Upper lobe of left lung (tissue), 6 donors: ENCODE data around the gene TSPAN5. TPM values are rescaled to one million over a fixed set of nuclear protein-coding genes. Genes with fewer than 3 reads are reported as not detected.

Experiments used
- ATAC-seq, 2 donors: fragments of 200-7000 bp; cut with Tn5 transposase; one replicate each; pipeline ENCODE4 v1.9.1; 2022; ENCODE audit warnings: mild to moderate bottlenecking in 2 of 2, moderate library complexity in 2 of 2; ENCODE audit not compliant: low FRiP score in 2 of 2
- DNase-seq, 2 donors: peaks; one replicate each; pipeline ENCODE4 v3.0.0-alpha.2; 2019 to 2020
- H3K27ac ChIP-seq, 4 donors: fragments of 200-600 bp; sonication (generic); one replicate each; pipeline ENCODE4 v1.5.1; 2016 to 2019
- H3K27me3 ChIP-seq, 4 donors: fragments of 200-600 bp; sonication (generic); one replicate each; pipeline ENCODE4 v1.5.1; 2017 to 2019
- H3K36me3 ChIP-seq, 4 donors: fragments of 200-600 bp; sonication (generic); one replicate each; pipeline ENCODE4 v1.5.1; 2016 to 2019
- H3K4me1 ChIP-seq, 4 donors: fragments of 200-600 bp; sonication (generic); one replicate each; pipeline ENCODE4 v1.5.1; 2018 to 2019
- H3K4me3 ChIP-seq, 4 donors: fragments of 200-600 bp; sonication (generic); one replicate each; pipeline ENCODE4 v1.5.1; 2017 to 2019; ENCODE audit warnings: mild to moderate bottlenecking in 2 of 4, moderate library complexity in 1 of 4
- H3K9me3 ChIP-seq, 4 donors: fragments of 200-600 bp; sonication (generic); one replicate each; pipeline ENCODE4 v1.5.1; 2018 to 2019
- EP300 ChIP-seq, 4 donors: sonication (generic); formaldehyde crosslinking; IDR thresholded peaks; one replicate each; pipeline ENCODE4 v1.5.1; 2017; ENCODE audit warnings: antibody characterized with exemption in 4 of 4, control low read depth in 2 of 4
- POLR2A ChIP-seq, 4 donors: fragments of 450-650 bp; IDR thresholded peaks; one replicate each; pipeline ENCODE4 v1.5.1; 2016 to 2017; ENCODE audit warnings: antibody characterized with exemption in 4 of 4, mild to moderate bottlenecking in 2 of 4
- POLR2AphosphoS5 ChIP-seq, 2 donors: sonication (generic); formaldehyde crosslinking; IDR thresholded peaks; one replicate each; pipeline ENCODE4 v1.5.1; 2017; ENCODE audit warnings: antibody characterized with exemption in 2 of 2
- WGBS, 2 donors: methylation state at CpG; one replicate each; pipeline ENCODE4 v1.1.5; 2017 to 2018; 5-methylcytosine and 5-hydroxymethylcytosine counted together
- total RNA-seq, 6 donors: library from RNA; depleted of rRNA in 4 of 6; stranded (reverse); fragments of >200 nt in 4 of 6; gene quantifications; one replicate each; pipeline versions ENCODE4 v1.1.0 to v1.2.1, GENCODE V29; 2016 to 2021
- TF ChIP-seq, protein P1 (sequence below), 6 experiments: fragments of 450-650 bp in 4 of 6; fragments of 200-600 bp in 2 of 6; sonication (generic) in 2 of 6; IDR thresholded peaks; one replicate each; pipeline ENCODE4 v1.5.1; 2016 to 2019; ENCODE audit warnings: antibody characterized with exemption in 6 of 6
- donor health status: DM: no; HTN: no; CAD: no; lungs with moderate emphysema.
- donor health status: DM: no; HTN: yes; CAD: no; lungs with severe emphysema.

Gene TSPAN5
- total RNA-seq, 6 donors from 2014 or later: 3.1 to 12.5 (median 7.2) TPM

DNA sequence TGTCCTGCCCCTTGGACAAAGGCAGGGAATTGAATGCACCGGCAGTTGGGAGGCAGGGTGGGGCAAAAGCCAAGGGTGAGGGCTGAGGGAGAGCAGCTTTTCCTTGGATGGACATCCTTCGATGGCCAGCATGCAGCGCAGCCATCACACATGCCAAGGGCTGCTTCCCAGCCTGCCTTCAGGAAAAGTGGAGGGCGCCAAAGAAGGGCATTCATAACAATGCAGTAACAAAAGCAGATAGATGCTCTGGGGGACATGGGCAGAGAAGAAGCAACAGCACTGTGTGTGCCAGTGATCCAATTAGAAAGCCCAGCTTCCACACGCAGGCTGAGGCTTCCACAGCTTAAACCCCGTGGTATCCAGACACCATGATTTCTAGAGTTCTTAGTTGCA is 71.5 kb downstream of the TSPAN5 start:
- no peaks in the 10 kb centered on the region for H3K36me3 ChIP-seq
- TF ChIP-seq, protein P1, sequence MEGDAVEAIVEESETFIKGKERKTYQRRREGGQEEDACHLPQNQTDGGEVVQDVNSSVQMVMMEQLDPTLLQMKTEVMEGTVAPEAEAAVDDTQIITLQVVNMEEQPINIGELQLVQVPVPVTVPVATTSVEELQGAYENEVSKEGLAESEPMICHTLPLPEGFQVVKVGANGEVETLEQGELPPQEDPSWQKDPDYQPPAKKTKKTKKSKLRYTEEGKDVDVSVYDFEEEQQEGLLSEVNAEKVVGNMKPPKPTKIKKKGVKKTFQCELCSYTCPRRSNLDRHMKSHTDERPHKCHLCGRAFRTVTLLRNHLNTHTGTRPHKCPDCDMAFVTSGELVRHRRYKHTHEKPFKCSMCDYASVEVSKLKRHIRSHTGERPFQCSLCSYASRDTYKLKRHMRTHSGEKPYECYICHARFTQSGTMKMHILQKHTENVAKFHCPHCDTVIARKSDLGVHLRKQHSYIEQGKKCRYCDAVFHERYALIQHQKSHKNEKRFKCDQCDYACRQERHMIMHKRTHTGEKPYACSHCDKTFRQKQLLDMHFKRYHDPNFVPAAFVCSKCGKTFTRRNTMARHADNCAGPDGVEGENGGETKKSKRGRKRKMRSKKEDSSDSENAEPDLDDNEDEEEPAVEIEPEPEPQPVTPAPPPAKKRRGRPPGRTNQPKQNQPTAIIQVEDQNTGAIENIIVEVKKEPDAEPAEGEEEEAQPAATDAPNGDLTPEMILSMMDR (IDR thresholded peaks at IDR 0.05): no peak
- TF ChIP-seq EP300 (IDR thresholded peaks at IDR 0.05) (no peak), POLR2A (IDR thresholded peaks at IDR 0.05) (no peak), POLR2AphosphoS5 (IDR thresholded peaks at IDR 0.05) (no peak)
- H3K4me3 ChIP-seq: no peak overlapping the region
- DNase-seq (no peak), ATAC-seq (peak in 1 of 2 donors; percentile 41)
- no peak overlapping the region for H3K27ac ChIP-seq
- no peaks in the 10 kb centered on the region for H3K9me3 ChIP-seq
- H3K27me3 ChIP-seq: no peaks in the 10 kb centered on the region
- no peaks in the 10 kb centered on the region for H3K4me1 ChIP-seq
- WGBS, 2 donors: 70 to 85% methylated on average over 6 of the region's 6 CpGs

DNA sequence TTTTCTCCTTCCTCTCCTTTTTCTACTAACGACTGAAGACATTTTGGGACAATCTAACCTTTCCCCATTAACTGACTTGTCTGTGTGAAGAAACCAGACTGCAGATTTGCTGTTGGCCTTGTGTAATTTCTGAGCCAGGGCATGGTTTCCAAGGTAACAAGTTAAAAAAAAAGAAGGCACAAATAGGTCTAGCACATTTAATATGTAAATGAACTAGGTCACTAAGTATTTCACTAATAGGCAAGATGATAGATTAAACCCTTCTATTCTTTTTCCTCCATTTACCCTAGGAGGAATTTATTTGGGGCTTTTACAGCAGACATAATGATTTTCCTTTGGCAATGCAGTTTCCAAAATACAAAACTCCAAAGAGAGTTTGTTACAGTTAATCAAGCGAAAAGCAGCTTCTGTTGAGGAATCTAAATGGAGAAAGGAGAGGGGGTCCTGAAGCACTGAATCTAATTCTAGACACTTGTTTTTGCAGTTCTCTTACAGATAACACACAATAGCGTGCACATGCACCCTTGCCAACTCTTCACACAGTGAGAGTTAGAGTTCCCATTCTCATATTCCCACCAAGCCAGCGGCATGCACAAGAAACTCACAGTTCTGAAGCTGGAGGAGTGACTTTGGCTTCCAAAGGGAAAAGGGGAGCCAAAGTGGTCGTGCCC is 72.0 kb downstream of the TSPAN5 start:
- 41 to 70% methylated on average over 5 of the region's 5 CpGs for WGBS, 2 donors
- Histone ChIP-seq H3K4me1 (no peaks in the 10 kb centered on the region), H3K27me3 (no peaks in the 10 kb centered on the region), H3K4me3 (no peak overlapping the region), H3K27ac (no peak overlapping the region), H3K36me3 (no peaks in the 10 kb centered on the region), H3K9me3 (no peaks in the 10 kb centered on the region)
- ATAC-seq (no peak), DNase-seq (no peak)
- no peak for TF ChIP-seq POLR2A (IDR thresholded peaks at IDR 0.05)
- no peak for TF ChIP-seq POLR2AphosphoS5 (IDR thresholded peaks at IDR 0.05)
- TF ChIP-seq, protein P1 (IDR thresholded peaks at IDR 0.05): no peak
- TF ChIP-seq EP300 (IDR thresholded peaks at IDR 0.05): no peak

DNA sequence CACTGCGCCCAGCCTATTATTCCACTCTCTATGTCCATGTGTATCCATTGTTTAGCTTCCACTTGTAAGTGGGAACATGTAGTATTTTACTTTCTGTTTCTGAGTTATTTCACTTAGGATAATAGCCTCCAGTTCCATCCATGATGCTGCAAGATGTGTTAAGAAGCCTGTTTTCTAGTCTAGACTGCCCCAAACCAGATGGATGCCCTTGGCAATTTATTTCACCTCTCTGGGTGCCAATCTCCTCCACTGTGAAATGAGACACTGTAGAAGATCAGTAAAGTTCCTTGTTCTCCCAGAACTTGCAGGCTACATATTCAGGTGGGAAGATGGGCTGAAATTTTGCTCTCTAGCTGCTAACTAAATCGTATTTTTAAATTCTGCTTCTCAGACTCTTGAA is 72.8 kb downstream of the TSPAN5 start:
- TF ChIP-seq POLR2AphosphoS5 (IDR thresholded peaks at IDR 0.05): no peak
- TF ChIP-seq, protein P1 (IDR thresholded peaks at IDR 0.05): no peak
- DNase-seq (no peak), ATAC-seq (no peak)
- no peak overlapping the region for H3K27ac ChIP-seq
- no peaks in the 10 kb centered on the region for H3K36me3 ChIP-seq
- H3K27me3 ChIP-seq: no peaks in the 10 kb centered on the region
- no peaks in the 10 kb centered on the region for H3K9me3 ChIP-seq
- peaks cover 0 to 2% (median 0%) of the 10 kb centered on the region in 4 donors for H3K4me1 ChIP-seq
- H3K4me3 ChIP-seq: no peak overlapping the region
- 79 to 82% methylated on average over 2 of the region's 2 CpGs for WGBS, 2 donors

DNA sequence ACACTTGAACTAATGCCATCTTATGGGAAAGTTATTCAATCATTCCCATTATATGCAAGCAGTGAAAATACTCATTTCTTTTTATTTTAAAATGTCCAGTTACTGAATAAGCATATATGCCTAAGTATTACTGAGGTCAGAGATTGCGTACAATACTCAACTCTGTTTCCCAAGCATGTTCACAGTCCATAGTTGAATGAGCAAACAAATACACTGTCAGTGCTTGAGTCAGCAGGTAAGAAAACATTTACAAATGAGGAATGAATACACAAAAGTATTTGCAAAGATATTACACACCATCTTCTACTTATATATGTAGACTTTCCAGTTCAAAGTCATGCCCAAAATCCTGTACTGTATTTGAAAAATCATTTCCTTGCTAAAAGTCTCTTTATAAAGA is 74.1 kb downstream of the TSPAN5 start:
- H3K27ac ChIP-seq: no peak overlapping the region
- no peaks in the 10 kb centered on the region for H3K27me3 ChIP-seq
- TF ChIP-seq, protein P1 (IDR thresholded peaks at IDR 0.05): no peak
- TF ChIP-seq POLR2AphosphoS5 (IDR thresholded peaks at IDR 0.05) (no peak), POLR2A (IDR thresholded peaks at IDR 0.05) (no peak), EP300 (IDR thresholded peaks at IDR 0.05) (no peak)
- ATAC-seq: no peak
- H3K36me3 ChIP-seq: no peaks in the 10 kb centered on the region
- WGBS, 2 donors: 85 to 88% methylated on average over 1 of the region's 1 CpG
- H3K4me3 ChIP-seq: no peak overlapping the region
- no peak for DNase-seq
- no peaks in the 10 kb centered on the region for H3K9me3 ChIP-seq
- H3K4me1 ChIP-seq: peaks cover 0 to 5% (median 0%) of the 10 kb centered on the region in 4 donors

DNA sequence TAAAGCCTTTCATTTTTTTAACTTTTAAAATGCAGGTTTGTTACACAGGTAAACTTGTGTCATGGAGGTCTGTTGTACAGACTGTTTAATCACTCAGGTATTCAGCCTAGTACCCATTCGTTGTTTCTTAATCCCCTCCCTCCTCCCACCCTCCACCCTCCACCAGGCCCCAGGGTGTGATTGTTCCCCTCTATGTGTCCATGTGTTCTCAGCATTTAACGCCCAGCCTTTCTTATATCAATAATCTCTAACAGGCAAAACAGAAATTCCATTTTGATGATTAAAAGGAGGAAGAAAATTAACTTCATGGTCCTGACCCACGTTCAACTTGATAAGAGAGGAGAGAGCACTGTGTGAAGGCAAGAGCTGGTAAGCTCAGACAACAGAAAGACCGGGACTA is 75.1 kb downstream of the TSPAN5 start:
- no peaks in the 10 kb centered on the region for H3K36me3 ChIP-seq
- peaks cover 0 to 5% (median under 1%) of the 10 kb centered on the region in 4 donors for H3K4me1 ChIP-seq
- TF ChIP-seq EP300 (IDR thresholded peaks at IDR 0.05): no peak
- no peak for TF ChIP-seq POLR2A (IDR thresholded peaks at IDR 0.05)
- no peak for TF ChIP-seq POLR2AphosphoS5 (IDR thresholded peaks at IDR 0.05)
- TF ChIP-seq, protein P1 (IDR thresholded peaks at IDR 0.05): no peak
- no peaks in the 10 kb centered on the region for H3K9me3 ChIP-seq
- no peak overlapping the region for H3K4me3 ChIP-seq
- H3K27me3 ChIP-seq: no peaks in the 10 kb centered on the region
- no peak overlapping the region for H3K27ac ChIP-seq
- ATAC-seq (no peak), DNase-seq (no peak)
- WGBS, 2 donors: 79 to 81% methylated on average over 4 of the region's 4 CpGs
